Natural killer cell (primary cell): ENCODE data around the gene HPD. TPM values are rescaled to one million over a fixed set of nuclear protein-coding genes. Genes with fewer than 3 reads are reported as not detected.

ENCODE experiments used
- ATAC-seq, 3 donors: fragments of 150-1000 bp in 2 of 3; fragments of 200-7000 bp in 1 of 3; cut with Tn5 transposase; 1 replicate in 1 of 3; 2 replicates in 2 of 3; pipeline ENCODE4 v1.10.0; 2021; ENCODE audit warnings: mild to moderate bottlenecking in 2 of 3, moderate library complexity in 2 of 3
- DNase-seq, 2 donors: peaks; one replicate each; pipeline versions ENCODE4 v3.0.0 to v3.0.0-alpha.2; 2013 to 2021; ENCODE audit warnings: mixed read lengths in 1 of 2
- H3K27ac ChIP-seq: one replicate; pipeline ENCODE4 v1.5.1; 2013; ENCODE audit warnings: mild to moderate bottlenecking, low read length
- H3K27me3 ChIP-seq: one replicate; pipeline ENCODE4 v1.6.1; 2013; ENCODE audit warnings: low read length; ENCODE audit not compliant: control insufficient read depth, insufficient read depth
- H3K36me3 ChIP-seq: one replicate; pipeline ENCODE4 v1.6.1; 2013; ENCODE audit warnings: low read length; ENCODE audit not compliant: control insufficient read depth, insufficient read depth
- H3K4me1 ChIP-seq: one replicate; pipeline ENCODE4 v1.6.1; 2013; ENCODE audit warnings: low read length; ENCODE audit not compliant: control insufficient read depth, insufficient read depth
- H3K4me3 ChIP-seq: one replicate; pipeline ENCODE4 v1.5.1; 2013; ENCODE audit warnings: low read length
- H3K9me3 ChIP-seq: one replicate; pipeline ENCODE4 v1.6.1; 2013; ENCODE audit warnings: low read length; ENCODE audit not compliant: control insufficient read depth, insufficient read depth
- H3K27ac Mint-ChIP-seq, 2 donors: one replicate each; pipeline ENCODE4 v1.8.0; 2022; ENCODE audit warnings: mild to moderate bottlenecking in 2 of 2, mixed read lengths in 2 of 2, moderate library complexity in 1 of 2
- H3K27me3 Mint-ChIP-seq, 2 donors: one replicate each; pipeline ENCODE4 v1.8.0; 2022; ENCODE audit warnings: low read depth in 2 of 2, mixed read lengths in 2 of 2
- H3K36me3 Mint-ChIP-seq: one replicate; pipeline ENCODE4 v1.8.0; 2022; ENCODE audit warnings: mixed read lengths
- H3K4me1 Mint-ChIP-seq, 2 donors: one replicate each; pipeline ENCODE4 v1.8.0; 2022; ENCODE audit warnings: mixed read lengths in 2 of 2
- H3K4me3 Mint-ChIP-seq: one replicate; pipeline ENCODE4 v1.8.0; 2022; ENCODE audit warnings: mild to moderate bottlenecking, moderate library complexity, mixed read lengths
- H3K9me3 Mint-ChIP-seq, 2 donors: one replicate each; pipeline ENCODE4 v1.8.0; 2022; ENCODE audit warnings: mixed read lengths in 2 of 2
- CTCF ChIP-seq: fragments of 200-600 bp; IDR thresholded peaks from one replicate; pipeline ENCODE4 v1.8.0; 2022; ENCODE audit warnings: antibody characterized with exemption
- WGBS: methylation state at CpG from one replicate; pipeline ENCODE4 v1.1.7; 2013; ENCODE audit warnings: missing lambda C conversion rate; ENCODE audit not compliant: insufficient coverage; 5-methylcytosine and 5-hydroxymethylcytosine counted together
- intact Hi-C: fragments of 100-400 bp; cut with micrococcal nuclease; formaldehyde crosslinking; loops from one replicate; pipeline ENCODE4 v1.14.2; 2022
- total RNA-seq, 4 donors: library from RNA; stranded (reverse); fragments of 120-200 nt in 1 of 4; gene quantifications; one replicate each; pipeline versions ENCODE4 v1.2.3 to v1.2.4, GENCODE V29; 2013 to 2022

The HPD gene
- total RNA-seq, 3 donors from 2014 or later (not counting 1 experiment from before 2014, with no cell fraction given), result not detected

- peak overlapping the region; percentile 78 for H3K4me3 Mint-ChIP-seq
Measured at GRCh38 chr12:121812320-121812871, 46.3 kb downstream of the HPD start.

DNA sequence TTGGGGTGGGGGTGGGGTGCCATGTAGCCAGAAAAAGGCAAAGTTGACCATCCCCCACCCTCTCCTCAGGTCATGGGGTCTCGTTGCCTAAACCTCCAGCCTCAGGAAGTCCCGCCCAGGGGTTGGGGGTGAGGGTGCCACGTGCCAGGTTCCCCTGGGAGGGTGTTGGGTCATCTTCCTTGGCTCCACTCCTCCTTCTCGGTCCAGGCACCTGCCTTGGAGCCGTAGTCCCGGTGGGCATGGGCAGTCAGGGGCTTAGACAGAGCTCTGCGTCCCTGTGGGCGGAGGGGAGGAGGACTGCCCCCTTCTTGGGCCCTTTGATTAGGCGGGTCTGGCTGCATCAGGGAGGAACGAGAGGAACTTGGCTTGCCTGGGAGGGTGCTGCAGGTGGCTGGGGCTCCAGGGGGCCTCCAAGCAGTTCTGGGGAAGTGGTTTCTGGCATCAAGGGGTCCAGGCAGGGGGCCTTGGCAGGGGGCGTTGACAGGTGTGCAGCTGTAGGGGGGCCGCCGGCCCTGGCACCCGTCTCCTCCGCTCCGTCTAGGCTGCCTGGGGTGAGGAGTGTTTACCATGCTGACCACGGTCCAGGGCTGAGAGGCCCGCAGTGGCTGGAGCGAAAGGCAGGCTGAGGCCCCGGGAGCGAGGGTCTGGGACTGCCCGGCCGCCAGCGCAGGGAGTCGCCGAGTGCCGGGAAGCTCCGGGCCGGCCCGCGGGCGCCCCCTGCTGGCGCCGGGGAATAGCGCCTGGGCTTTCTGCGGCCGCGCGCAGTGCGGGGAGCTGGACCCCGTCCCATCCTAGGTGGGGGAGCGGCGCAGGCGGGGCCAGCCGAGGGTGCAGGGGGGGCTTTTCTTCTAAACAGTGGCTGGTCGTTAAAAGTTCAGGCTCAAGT is 47.0 kb downstream of the HPD start:
- peak; percentile 78 to 83 for DNase-seq
- Mint-ChIP-seq H3K9me3 (no peaks in the 10 kb centered on the region), H3K36me3 (peaks cover 5% of the 10 kb centered on the region), H3K4me3 (peak overlapping the region; percentile 85), H3K27me3 (no peaks in the 10 kb centered on the region), H3K27ac (peak overlapping the region; percentile 63 to 67), H3K4me1 (peaks cover 30 to 53% of the 10 kb centered on the region in 2 donors)
- Histone ChIP-seq H3K36me3 (peaks cover 77% of the 10 kb centered on the region), H3K9me3 (no peaks in the 10 kb centered on the region), H3K4me3 (peak overlapping the region; percentile 39), H3K27me3 (no peaks in the 10 kb centered on the region), H3K27ac (peak overlapping the region; percentile 22), H3K4me1 (peaks cover 54% of the 10 kb centered on the region)
- WGBS, result 4% methylated on average over 45 of the region's 46 CpGs
- peak; percentile 99 for TF ChIP-seq CTCF
- ATAC-seq, result peak; percentile 91 to 94 (median 93)
- intact Hi-C loops, result loop anchor here (1.0 to 5.0 kb wide), 2 partner anchors 16 to 34 kb away; no protein-coding TSS in a partner anchor

More at GRCh38 chr12:121812320-121812871, 46.3 kb downstream of the HPD start:
- no peaks in the 10 kb centered on the region for H3K27me3 ChIP-seq
- intact Hi-C loops, result loop anchor here (1.0 to 5.0 kb wide), 2 partner anchors 17 to 35 kb away; no protein-coding TSS in a partner anchor
- Mint-ChIP-seq H3K9me3 (no peaks in the 10 kb centered on the region), H3K4me1 (peaks cover 30 to 50% of the 10 kb centered on the region in 2 donors), H3K27ac (peak overlapping the region in 1 of 2 donors; percentile 35), H3K36me3 (peaks cover 6% of the 10 kb centered on the region), H3K27me3 (no peaks in the 10 kb centered on the region)
- WGBS, result 33% methylated on average over 26 of the region's 26 CpGs
- peak; percentile 12 to 42 (median 35) for ATAC-seq
- no peak for DNase-seq
- no peak overlapping the region for H3K27ac ChIP-seq
- H3K4me1 ChIP-seq, result peaks cover 47% of the 10 kb centered on the region
- peak overlapping the region; percentile 31 for H3K4me3 ChIP-seq
- no peaks in the 10 kb centered on the region for H3K9me3 ChIP-seq
- peak; percentile 54 for TF ChIP-seq CTCF
- H3K36me3 ChIP-seq, result peaks cover 78% of the 10 kb centered on the region

GRCh38 chr12:121810833-121811433 is 47.7 kb downstream of the HPD start:
- H3K4me3 Mint-ChIP-seq, result peak overlapping the region; percentile 85
- WGBS, result 72% methylated on average over 6 of the region's 6 CpGs
- Histone ChIP-seq H3K27me3 (no peaks in the 10 kb centered on the region), H3K4me1 (peaks cover 61% of the 10 kb centered on the region), H3K27ac (peak overlapping the region; percentile 22), H3K9me3 (no peaks in the 10 kb centered on the region), H3K4me3 (peak overlapping the region; percentile 39), H3K36me3 (peaks cover 78% of the 10 kb centered on the region)
- intact Hi-C loops, result loop anchor here (5.0 kb wide), 1 partner anchor 34 kb away; no protein-coding TSS in a partner anchor
- H3K4me1 Mint-ChIP-seq, result peaks cover 31 to 55% of the 10 kb centered on the region in 2 donors
- peak overlapping the region; percentile 63 to 67 for H3K27ac Mint-ChIP-seq
- ATAC-seq (no peak), DNase-seq (no peak)
- no peaks in the 10 kb centered on the region for H3K27me3 Mint-ChIP-seq
- TF ChIP-seq CTCF, result no peak
- no peaks in the 10 kb centered on the region for H3K9me3 Mint-ChIP-seq
- no peaks in the 10 kb centered on the region for H3K36me3 Mint-ChIP-seq
